A673 (cell line): ENCODE measurements around the gene RIF1.

Experiments used
- EZH2 ChIP-seq: fragments of 200-600 bp; sonication (generic); IDR thresholded peaks from 2 replicates; pipeline ENCODE4 v1.6.1; 2017; ENCODE audit warnings: borderline replicate concordance, low read depth, mild to moderate bottlenecking, mixed read lengths, antibody characterized with exemption, low read length; ENCODE audit not compliant: poor library complexity, severe bottlenecking
- TF ChIP-seq, protein P1 (sequence below): fragments of 300-800, 200-600 bp; sonication (generic); conservative IDR thresholded peaks from 2 replicates; pipeline ENCODE4 v1.5.1; 2017; ENCODE audit warnings: low read depth, mild to moderate bottlenecking, antibody characterized with exemption, low read length, moderate library complexity, mixed read lengths

DNA sequence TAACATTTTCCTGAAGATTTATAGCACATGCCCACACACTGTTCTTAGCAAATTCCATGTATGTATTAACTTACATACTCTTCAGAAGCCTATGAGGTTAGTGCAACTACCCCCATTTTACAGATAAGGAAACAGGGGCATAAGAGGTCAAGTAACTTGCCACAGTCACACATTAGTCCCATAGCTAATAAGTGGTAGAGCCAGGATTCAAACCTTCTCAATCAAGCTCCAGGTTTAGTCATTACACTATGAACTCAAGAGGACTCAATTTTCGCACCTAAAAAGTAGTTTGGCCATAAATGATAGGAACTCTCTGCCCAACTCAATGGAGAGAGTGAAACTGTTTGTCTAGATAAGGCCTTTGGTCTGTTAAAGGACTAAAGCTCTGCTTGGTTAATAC is 9.7 kb upstream of the RIF1 start:
- TF ChIP-seq, protein P1, sequence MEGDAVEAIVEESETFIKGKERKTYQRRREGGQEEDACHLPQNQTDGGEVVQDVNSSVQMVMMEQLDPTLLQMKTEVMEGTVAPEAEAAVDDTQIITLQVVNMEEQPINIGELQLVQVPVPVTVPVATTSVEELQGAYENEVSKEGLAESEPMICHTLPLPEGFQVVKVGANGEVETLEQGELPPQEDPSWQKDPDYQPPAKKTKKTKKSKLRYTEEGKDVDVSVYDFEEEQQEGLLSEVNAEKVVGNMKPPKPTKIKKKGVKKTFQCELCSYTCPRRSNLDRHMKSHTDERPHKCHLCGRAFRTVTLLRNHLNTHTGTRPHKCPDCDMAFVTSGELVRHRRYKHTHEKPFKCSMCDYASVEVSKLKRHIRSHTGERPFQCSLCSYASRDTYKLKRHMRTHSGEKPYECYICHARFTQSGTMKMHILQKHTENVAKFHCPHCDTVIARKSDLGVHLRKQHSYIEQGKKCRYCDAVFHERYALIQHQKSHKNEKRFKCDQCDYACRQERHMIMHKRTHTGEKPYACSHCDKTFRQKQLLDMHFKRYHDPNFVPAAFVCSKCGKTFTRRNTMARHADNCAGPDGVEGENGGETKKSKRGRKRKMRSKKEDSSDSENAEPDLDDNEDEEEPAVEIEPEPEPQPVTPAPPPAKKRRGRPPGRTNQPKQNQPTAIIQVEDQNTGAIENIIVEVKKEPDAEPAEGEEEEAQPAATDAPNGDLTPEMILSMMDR: no peak
- TF ChIP-seq EZH2: no peak
